Measurements from ENCODE around the gene DDX54.

DNA sequence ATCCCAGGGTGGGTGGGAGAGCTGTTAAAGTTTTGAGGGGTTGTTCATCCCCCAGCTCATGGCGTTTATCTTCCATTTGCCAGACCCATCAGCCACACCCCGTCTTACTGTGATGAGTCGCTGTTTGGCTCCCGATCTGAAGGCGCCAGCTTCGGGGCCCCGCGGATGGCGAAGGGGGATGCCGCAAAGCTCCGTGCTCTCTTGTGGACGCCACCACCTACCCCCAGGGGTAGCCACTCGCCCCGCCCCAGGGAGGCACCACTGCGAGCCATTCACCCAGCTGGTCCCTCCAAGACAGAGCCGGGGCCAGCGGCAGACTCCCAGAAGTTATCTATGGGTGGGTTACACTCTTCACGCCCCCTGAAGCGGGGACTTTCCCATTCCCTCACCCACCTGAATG lies 5.9 kb upstream of the DDX54 start:
- TF ChIP-seq CTCF (IDR thresholded peaks at IDR 0.05) (no peak), ZFX (IDR thresholded peaks at IDR 0.05; ENCODE audit: borderline replicate concordance) (no peak)

Data from 22Rv1 (cell line).